HG03378 (cell line): ENCODE results near the gene EXOC6B.
"Not testable (repeated sequence)": the region's sequence is repeated elsewhere in the genome, so short reads cannot be mapped to it uniquely, and the experiment has no call there.

Experiments used
- ATAC-seq: cut with Tn5 transposase; IDR thresholded peaks from one replicate; pipeline ENCODE4 v1.9.1; 2021; ENCODE audit warnings: mild to moderate bottlenecking, moderate library complexity; ENCODE audit not compliant: unreplicated experiment

EXOC6B gene

GRCh38 chr2:72555943-72556342, 269.9 kb downstream of the EXOC6B start:
- no peak for ATAC-seq

GRCh38 chr2:72555363-72555762, 270.5 kb downstream of the EXOC6B start:
- not testable (repeated sequence) for ATAC-seq

DNA sequence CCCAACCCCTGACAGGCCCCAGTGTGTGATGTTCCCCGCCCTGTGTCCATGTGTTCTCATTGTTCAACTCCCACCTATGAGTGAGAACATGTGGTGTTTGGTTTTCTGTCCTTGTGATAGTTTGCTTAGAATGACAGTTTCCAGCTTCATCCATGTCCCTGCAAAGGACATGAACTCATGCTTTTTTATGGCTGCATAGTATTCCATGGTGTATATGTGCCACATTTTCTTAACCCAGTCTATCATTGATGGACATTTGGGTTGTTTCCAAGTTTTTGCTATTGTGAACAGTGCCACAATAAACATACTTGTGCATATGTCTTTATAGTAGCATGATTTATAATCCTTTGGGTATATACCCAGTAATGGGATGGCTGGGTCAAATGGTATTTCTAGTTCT, 270.9 kb downstream of the EXOC6B start:
- ATAC-seq: not testable (repeated sequence)

GRCh38 chr2:72554381-72554780, 271.5 kb downstream of the EXOC6B start:
- ATAC-seq: no peak

- ATAC-seq: no peak
These were observed 277.6 kb downstream of the EXOC6B start for GRCh38 chr2:72548081-72548764.

DNA sequence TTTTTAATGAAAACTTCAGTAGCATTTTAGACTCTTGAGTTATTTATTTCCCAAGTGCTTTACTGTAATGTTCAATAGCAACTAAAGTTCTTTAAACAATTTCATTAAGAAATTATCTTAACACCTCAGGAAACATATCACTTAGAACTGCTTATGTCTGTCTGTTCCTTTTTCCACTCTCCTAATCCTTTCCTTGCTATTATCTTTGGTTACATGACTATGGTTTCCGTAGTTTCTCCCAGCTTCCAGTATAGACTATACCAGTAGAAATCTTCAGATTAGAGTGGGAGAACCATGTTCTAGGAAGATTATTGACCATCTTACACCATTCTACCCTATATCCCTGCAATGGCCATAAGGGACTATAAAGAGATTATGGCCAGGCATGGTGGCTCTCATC, 280.0 kb downstream of the EXOC6B start:
- ATAC-seq: no peak

- ATAC-seq: no peak
These were observed 281.3 kb downstream of the EXOC6B start for GRCh38 chr2:72544554-72544953.

DNA sequence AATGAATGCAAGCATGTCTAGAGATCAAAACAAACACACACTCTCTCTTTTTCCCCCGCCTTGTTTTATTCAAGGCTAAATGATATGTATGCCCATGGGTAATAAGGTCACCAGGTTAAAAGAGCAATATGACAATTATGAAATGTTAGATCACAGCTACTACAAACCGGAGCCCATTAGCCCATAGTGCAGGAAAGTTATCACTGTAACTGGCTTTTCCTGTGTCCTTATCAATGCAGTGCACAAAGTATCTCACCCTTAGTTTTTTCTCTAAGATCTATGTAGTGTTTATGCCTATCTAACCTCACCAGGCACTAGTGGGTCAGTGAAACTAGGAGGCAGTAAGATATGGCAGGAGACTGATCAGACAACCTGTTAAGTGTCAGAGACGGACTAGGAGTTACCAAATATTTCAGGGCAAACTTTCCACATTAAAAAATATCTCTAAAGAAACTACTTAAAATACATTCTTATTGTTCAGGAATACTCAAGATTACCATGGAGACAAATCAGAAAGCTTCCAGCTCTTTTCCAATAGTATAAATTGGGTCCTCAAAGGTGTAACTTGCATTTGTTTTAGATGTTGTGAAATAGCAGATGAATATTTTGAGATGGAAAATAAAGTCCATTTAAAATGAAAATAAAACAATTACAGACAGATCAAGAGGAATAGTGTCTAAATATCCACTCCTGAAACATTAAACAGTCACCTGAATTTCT, 282.2 kb downstream of the EXOC6B start:
- no peak for ATAC-seq

DNA sequence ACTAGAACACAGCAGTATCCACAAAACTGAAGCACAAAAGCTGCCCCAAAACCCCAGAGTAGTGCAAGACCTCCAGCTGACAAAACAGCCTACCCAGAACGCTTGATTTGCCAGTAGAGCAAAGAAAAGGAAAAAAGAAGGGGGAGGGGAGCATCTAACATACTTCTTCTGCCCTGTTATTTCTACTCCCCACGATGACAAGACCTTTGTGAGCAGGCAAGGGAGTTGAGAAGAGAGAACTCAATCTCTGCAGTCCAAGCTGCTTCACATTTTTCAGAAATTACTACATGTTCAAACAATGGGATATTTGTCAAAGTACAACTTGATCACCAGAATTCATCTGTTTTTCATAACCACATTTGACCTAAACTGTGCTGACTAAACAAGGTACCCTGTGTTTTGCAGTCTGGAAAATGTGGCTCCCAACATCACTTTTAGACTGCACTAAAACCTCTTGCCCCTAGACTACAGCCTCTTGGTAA, 286.7 kb downstream of the EXOC6B start:
- no peak for ATAC-seq

DNA sequence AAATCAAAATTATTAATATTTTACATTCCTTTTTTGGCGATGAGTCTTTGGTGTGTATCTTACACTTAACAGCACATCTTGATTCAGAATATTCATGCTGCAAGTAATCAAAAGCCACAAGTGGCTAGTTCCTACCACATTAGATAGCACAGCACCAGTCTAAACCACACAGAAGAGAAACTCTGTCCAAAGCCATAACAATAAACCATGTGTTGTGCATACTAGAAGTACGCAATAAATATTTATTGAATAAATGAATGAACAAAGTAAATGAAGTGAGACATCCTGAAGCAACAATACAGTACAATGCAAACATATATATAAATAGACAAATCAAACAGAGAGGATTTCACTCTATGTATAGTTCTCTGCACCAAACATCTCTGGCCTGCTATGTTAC, 287.3 kb downstream of the EXOC6B start:
- no peak for ATAC-seq

DNA sequence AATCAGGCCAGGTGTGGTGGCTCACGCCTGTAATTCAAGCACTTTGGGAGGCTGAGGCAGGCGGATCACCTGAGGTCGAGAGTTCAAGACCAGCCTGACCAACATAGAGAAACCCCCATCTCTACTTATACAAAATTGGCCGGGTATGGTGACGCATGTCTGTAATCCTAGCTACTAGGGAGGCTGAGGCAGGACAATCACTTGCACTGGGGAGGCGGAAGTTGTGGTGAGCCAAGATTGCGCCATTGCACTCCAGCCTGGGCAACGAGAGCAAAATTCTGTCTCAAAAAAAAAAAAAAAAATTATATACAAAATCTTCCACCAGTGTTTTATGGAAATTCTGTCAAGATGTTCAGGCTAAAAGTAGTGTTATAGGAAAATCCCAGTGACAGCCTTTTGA, 290.2 kb downstream of the EXOC6B start:
- not testable (repeated sequence) for ATAC-seq

DNA sequence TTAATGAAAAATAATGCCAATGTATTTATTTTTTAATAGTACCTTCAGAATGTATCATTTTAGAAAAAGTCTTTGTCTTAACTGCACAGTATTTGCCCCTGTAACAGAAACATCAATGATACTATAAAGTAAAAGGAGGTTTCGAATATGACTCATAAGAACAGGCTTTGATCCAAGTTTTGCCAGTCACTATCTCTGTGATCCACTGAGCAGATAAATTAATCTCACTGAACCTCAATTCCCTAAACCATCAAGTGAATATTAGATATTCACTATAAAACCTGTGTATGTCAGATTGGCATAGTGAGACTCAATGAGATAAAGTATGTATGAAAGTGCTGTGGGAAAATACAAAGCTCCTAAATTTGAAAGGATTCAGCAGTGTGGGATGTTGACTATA, 292.1 kb downstream of the EXOC6B start:
- ATAC-seq: no peak

- ATAC-seq: no peak
These were observed 298.4 kb downstream of the EXOC6B start for GRCh38 chr2:72527424-72527823.

GRCh38 chr2:72526623-72527022, 299.2 kb downstream of the EXOC6B start:
- no peak for ATAC-seq

GRCh38 chr2:72524071-72524470, 301.8 kb downstream of the EXOC6B start:
- no peak for ATAC-seq

DNA sequence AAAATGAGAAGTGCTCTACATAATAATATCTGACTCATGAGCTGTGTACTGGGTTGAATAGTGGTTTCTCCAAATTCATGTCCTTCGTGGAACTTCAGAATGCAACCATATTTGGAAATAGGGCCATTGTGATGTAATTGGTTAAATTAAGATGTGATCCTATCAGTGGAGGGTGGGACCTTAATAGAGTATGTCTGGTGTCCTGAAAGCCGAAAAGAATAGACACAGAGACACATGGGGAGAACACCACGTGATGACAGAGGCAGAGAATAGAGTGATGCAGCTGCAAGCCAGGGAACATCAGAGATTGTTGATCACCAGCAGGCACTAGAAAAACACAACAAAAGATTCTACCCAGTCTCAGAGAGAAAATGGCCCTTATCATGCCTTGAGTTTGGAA, 310.1 kb downstream of the EXOC6B start:
- no peak for ATAC-seq

- ATAC-seq: no peak
These were observed 312.8 kb downstream of the EXOC6B start for GRCh38 chr2:72513011-72513410.

- no peak for ATAC-seq
These were observed 313.5 kb downstream of the EXOC6B start for GRCh38 chr2:72512376-72512775.

GRCh38 chr2:72511906-72512305, 313.9 kb downstream of the EXOC6B start:
- no peak for ATAC-seq

DNA sequence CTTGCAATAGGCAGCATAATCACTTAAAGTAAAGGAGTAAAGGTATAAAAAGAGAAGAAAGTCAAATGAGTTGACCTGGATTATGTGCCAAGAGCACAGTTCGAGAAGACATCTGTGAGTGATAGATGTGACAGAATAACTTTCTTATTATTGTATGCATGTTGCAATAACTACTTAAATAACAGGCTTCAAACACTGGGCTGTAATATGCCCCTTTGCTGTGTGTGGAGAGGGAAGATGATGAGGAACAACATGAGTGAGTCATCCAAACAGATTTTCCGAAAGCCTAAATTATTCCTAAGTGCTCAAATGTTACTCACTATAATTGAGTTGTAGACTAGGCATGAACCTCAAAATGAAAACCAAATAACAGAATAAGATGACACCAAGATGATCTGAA, 328.1 kb downstream of the EXOC6B start:
- no peak for ATAC-seq

- ATAC-seq: no peak
These were observed 329.4 kb downstream of the EXOC6B start for GRCh38 chr2:72496479-72496878.

- ATAC-seq: no peak
These were observed 331.4 kb downstream of the EXOC6B start for GRCh38 chr2:72494392-72494791.
